AG04449 (cell line): ENCODE data around the gene DEDD.

Source experiments
- CTCF ChIA-PET: fragments of 350-600 bp; formaldehyde crosslinking; extraction: SDS; loops from one replicate; lab custom pipeline; 2021; ENCODE audit warnings: antibody characterized with exemption; lab: Yijun Ruan, JAX
- POLR2A ChIA-PET: fragments of 400-600, 350-600 bp; formaldehyde crosslinking; extraction: SDS; loops from one replicate; lab custom pipeline; 2020; ENCODE audit warnings: antibody characterized with exemption, inconsistent platforms; lab: Yijun Ruan, JAX
- DNase-seq: peaks from one replicate; pipeline ENCODE4 v3.0.0-alpha.2; 2010; ENCODE audit warnings: low read depth, low spot score
- H3K4me3 ChIP-seq: 2 replicates; pipeline ENCODE4 v1.5.1; 2011; ENCODE audit warnings: low read depth, mild to moderate bottlenecking, control low read depth, low read length
- TF ChIP-seq, protein P1 (sequence below): IDR thresholded peaks from one replicate; pipeline ENCODE4 v1.5.1; 2011; ENCODE audit warnings: mild to moderate bottlenecking, moderate library complexity, low read length, control low read depth, inconsistent platforms; ENCODE audit not compliant: insufficient read depth; ENCODE audit errors: missing control alignments

Gene DEDD

GRCh38 chr1:161158316-161159010 is 26.0 kb upstream of the DEDD start:
- POLR2A ChIA-PET = interaction anchor here (1.4 kb wide), 1 partner anchor 8 kb away, joined by 4 read pairs; the partner anchor contains the start of gene PPOX
- TF ChIP-seq, protein P1, sequence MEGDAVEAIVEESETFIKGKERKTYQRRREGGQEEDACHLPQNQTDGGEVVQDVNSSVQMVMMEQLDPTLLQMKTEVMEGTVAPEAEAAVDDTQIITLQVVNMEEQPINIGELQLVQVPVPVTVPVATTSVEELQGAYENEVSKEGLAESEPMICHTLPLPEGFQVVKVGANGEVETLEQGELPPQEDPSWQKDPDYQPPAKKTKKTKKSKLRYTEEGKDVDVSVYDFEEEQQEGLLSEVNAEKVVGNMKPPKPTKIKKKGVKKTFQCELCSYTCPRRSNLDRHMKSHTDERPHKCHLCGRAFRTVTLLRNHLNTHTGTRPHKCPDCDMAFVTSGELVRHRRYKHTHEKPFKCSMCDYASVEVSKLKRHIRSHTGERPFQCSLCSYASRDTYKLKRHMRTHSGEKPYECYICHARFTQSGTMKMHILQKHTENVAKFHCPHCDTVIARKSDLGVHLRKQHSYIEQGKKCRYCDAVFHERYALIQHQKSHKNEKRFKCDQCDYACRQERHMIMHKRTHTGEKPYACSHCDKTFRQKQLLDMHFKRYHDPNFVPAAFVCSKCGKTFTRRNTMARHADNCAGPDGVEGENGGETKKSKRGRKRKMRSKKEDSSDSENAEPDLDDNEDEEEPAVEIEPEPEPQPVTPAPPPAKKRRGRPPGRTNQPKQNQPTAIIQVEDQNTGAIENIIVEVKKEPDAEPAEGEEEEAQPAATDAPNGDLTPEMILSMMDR = no peak
- CTCF ChIA-PET = interaction anchor here (2.4 to 2.9 kb wide), 3 partner anchors 8 to 25 kb away, joined by 9 to 17 read pairs (median 10); partner anchors contain the start of genes DEDD and PPOX
- DNase-seq = no peak
- H3K4me3 ChIP-seq = peak overlapping the region; percentile 90

- ChIA-PET POLR2A (interaction anchor here (1.4 kb wide), 1 partner anchor 8 kb away, joined by 4 read pairs; the partner anchor contains the start of gene PPOX), CTCF (interaction anchor here (0.7 to 2.9 kb wide), 5 partner anchors 8 to 117 kb away, joined by 3 to 17 read pairs (median 9); partner anchors contain the start of genes DEDD and PPOX)
- TF ChIP-seq, protein P1 = no peak
- H3K4me3 ChIP-seq = no peak overlapping the region
- no peak for DNase-seq
These were observed 25.4 kb upstream of the DEDD start for GRCh38 chr1:161157867-161158266.

DNA sequence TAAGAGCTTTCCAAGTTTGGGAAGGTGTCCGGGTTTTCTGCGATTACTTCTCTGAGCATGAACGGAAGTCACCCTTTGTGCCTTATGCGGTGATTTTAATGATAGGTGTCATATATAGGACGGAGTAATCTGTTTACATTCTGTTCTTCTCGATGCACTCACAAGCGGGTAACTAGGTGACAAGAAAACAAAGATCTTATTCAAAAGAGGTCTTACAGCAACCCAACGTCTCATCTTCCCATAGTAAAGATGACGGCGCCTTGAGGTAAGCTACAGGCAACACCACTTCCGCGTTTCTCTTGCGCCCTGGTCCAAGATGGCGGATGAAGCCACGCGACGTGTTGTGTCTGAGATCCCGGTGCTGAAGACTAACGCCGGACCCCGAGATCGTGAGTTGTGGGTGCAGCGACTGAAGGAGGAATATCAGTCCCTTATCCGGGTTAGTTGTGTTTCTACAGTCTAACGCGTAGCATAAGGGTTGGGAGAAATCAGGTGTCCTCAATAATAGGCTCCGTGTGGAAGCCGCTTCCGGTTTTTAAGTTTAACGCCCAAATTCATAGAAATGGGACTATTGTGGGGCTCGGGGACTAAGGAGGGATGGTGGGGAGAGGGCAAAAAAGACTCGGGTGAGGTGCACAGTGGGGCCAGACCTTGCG is 21.3 kb upstream of the DEDD start, which contains the start of gene UFC1:
Gene UFC1 (plus strand): TSS at position 297 of the 656 bp plus-strand sequence. CDS start 20 bp downstream, at position 317.
- ChIA-PET POLR2A (interaction anchor here (0.9 to 1.7 kb wide), 6 partner anchors 12 to 108 kb away, joined by 3 to 8 read pairs (median 3); partner anchors contain the start of genes DEDD, PPOX and USF1), CTCF (interaction anchor here (0.5 to 2.7 kb wide), 4 partner anchors 12 to 21 kb away, joined by 3 to 15 read pairs (median 4); partner anchors contain the start of genes DEDD and PPOX)
- no peak for DNase-seq
- TF ChIP-seq, protein P1 = no peak
- H3K4me3 ChIP-seq = peak within 1 kb of the TSS; percentile 94

DNA sequence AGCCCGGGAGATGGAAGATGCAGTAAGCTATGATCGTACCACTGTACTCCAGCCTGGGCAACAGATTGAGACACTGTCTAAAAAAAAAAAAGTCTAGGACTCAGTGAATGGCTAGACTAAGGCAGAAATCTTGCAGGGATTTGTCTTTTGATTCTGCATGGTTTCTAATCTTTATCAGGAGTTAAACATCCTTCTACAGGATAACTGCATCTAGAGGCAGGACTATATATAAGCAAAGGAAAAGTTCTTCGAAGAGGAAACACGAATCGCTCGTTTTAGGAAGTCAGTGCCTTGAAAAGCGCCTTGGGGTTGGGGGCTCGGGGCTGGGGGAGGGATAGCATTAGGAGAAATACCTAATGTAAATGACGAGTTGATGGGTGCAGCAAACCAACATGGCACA is 20.7 kb upstream of the DEDD start:
- TF ChIP-seq, protein P1 = no peak
- no peak for DNase-seq
- CTCF ChIA-PET = interaction anchor here (0.5 to 2.7 kb wide), 4 partner anchors 13 to 21 kb away, joined by 3 to 15 read pairs (median 4); partner anchors contain the start of genes DEDD and PPOX
- H3K4me3 ChIP-seq = peak overlapping the region; percentile 94
- POLR2A ChIA-PET = interaction anchor here (0.9 to 1.7 kb wide), 6 partner anchors 11 to 107 kb away, joined by 3 to 8 read pairs (median 3); partner anchors contain the start of genes DEDD, PPOX and USF1

GRCh38 chr1:161145832-161146231 is 13.4 kb upstream of the DEDD start:
- POLR2A ChIA-PET = no interaction called here
- TF ChIP-seq, protein P1 = no peak
- no peak for DNase-seq
- CTCF ChIA-PET = no interaction called here
- no peak overlapping the region for H3K4me3 ChIP-seq
